Tibial nerve (tissue), 4 donors: ENCODE data around the gene LIMS3.
"Not testable (repeated sequence)": the region's sequence is repeated elsewhere in the genome, so short reads cannot be mapped to it uniquely, and the experiment has no call there.

Experiments used
- EP300 ChIP-seq, 2 donors: sonication (generic); formaldehyde crosslinking; IDR thresholded peaks; one replicate each; pipeline ENCODE4 v1.6.1; 2017; ENCODE audit warnings: antibody characterized with exemption in 2 of 2, mild to moderate bottlenecking in 1 of 2
- POLR2A ChIP-seq, 2 donors: fragments of 450-650 bp; IDR thresholded peaks; one replicate each; pipeline ENCODE4 v1.6.1; 2017; ENCODE audit warnings: antibody characterized with exemption in 2 of 2, mild to moderate bottlenecking in 2 of 2, moderate library complexity in 2 of 2
- TF ChIP-seq, protein P1 (sequence below), 5 experiments: fragments of 200-600 bp in 3 of 5; fragments of 450-650 bp in 2 of 5; sonication (generic) in 3 of 5; IDR thresholded peaks; one replicate each; pipeline ENCODE4 v1.5.1; 2016 to 2019; ENCODE audit warnings: antibody characterized with exemption in 5 of 5, mild to moderate bottlenecking in 3 of 5, moderate library complexity in 2 of 5

DNA sequence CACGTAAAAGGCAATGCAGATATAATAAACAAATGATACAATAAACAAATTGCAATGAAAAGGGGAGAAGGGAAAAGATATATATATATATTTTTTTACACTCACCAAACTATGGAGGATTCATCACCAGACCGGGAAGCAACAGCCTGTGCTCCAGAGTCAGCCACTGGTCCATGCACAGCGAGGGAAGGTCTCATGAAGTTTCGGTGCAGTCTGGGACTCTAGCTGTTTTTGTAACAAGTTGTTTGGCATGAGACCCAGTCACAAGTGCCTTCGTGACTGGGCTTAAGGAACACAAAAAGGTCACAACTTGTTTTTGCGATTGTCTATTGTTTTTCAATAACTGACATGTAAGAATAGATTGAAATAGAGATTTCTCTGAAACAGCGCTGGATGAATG, 4.8 kb upstream of the LIMS3 start:
- TF ChIP-seq, protein P1, sequence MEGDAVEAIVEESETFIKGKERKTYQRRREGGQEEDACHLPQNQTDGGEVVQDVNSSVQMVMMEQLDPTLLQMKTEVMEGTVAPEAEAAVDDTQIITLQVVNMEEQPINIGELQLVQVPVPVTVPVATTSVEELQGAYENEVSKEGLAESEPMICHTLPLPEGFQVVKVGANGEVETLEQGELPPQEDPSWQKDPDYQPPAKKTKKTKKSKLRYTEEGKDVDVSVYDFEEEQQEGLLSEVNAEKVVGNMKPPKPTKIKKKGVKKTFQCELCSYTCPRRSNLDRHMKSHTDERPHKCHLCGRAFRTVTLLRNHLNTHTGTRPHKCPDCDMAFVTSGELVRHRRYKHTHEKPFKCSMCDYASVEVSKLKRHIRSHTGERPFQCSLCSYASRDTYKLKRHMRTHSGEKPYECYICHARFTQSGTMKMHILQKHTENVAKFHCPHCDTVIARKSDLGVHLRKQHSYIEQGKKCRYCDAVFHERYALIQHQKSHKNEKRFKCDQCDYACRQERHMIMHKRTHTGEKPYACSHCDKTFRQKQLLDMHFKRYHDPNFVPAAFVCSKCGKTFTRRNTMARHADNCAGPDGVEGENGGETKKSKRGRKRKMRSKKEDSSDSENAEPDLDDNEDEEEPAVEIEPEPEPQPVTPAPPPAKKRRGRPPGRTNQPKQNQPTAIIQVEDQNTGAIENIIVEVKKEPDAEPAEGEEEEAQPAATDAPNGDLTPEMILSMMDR (IDR thresholded peaks at IDR 0.05) = not testable (repeated sequence)
- TF ChIP-seq POLR2A, EP300 (IDR thresholded peaks at IDR 0.05): not testable (repeated sequence)
